Activated CD8-positive, alpha-beta memory T cell treated with anti-CD3 and anti-CD28 coated beads for 24 hours (primary cell): ENCODE results near the gene PAM.
"Not testable (repeated sequence)": the region's sequence is repeated elsewhere in the genome, so short reads cannot be mapped to it uniquely, and the experiment has no call there.

Source experiments
- DNase-seq: peaks from one replicate; pipeline ENCODE4 v3.0.0-alpha.2; 2020

The PAM gene

GRCh38 chr5:102956599-102956998 lies 201.5 kb downstream of the PAM start:
- no peak for DNase-seq

- no peak for DNase-seq
Observed at GRCh38 chr5:102957141-102957540, 202.0 kb downstream of the PAM start.

- no peak for DNase-seq
Observed at GRCh38 chr5:102958481-102959011, 203.4 kb downstream of the PAM start.

- DNase-seq, result no peak
Observed at GRCh38 chr5:102959055-102959454, 203.9 kb downstream of the PAM start.

- DNase-seq, result no peak
Observed at GRCh38 chr5:102961671-102962070, 206.6 kb downstream of the PAM start.

GRCh38 chr5:102965653-102966052 lies 210.5 kb downstream of the PAM start:
- no peak for DNase-seq

- DNase-seq, result no peak
Observed at GRCh38 chr5:102969641-102970040, 214.5 kb downstream of the PAM start.

- no peak for DNase-seq
Observed at GRCh38 chr5:102971676-102972293, 216.7 kb downstream of the PAM start.

- no peak for DNase-seq
Observed at GRCh38 chr5:102974177-102974576, 219.1 kb downstream of the PAM start.

GRCh38 chr5:102975045-102975444 lies 219.9 kb downstream of the PAM start:
- no peak for DNase-seq

GRCh38 chr5:102975457-102976182 lies 220.5 kb downstream of the PAM start:
- DNase-seq, result no peak

- no peak for DNase-seq
Observed at GRCh38 chr5:102981957-102982635, 227.0 kb downstream of the PAM start.

- DNase-seq, result no peak
Observed at GRCh38 chr5:102986074-102986473, 231.0 kb downstream of the PAM start.

- no peak for DNase-seq
Observed at GRCh38 chr5:102988459-102988858, 233.4 kb downstream of the PAM start.

GRCh38 chr5:102991802-102992201 lies 236.7 kb downstream of the PAM start:
- no peak for DNase-seq

- no peak for DNase-seq
Observed at GRCh38 chr5:102996011-102996575, 241.0 kb downstream of the PAM start.

- DNase-seq, result no peak
Observed at GRCh38 chr5:102998224-102998623, 243.1 kb downstream of the PAM start.

GRCh38 chr5:102999191-102999590 lies 244.1 kb downstream of the PAM start:
- no peak for DNase-seq

GRCh38 chr5:102999621-103000020 lies 244.5 kb downstream of the PAM start:
- DNase-seq, result not testable (repeated sequence)

GRCh38 chr5:103000089-103000488 lies 245.0 kb downstream of the PAM start:
- DNase-seq, result no peak

- DNase-seq, result no peak
Observed at GRCh38 chr5:103003872-103004271, 248.8 kb downstream of the PAM start.

- DNase-seq, result no peak
Observed at GRCh38 chr5:103005276-103005675, 250.2 kb downstream of the PAM start.

GRCh38 chr5:103006921-103007320 lies 251.8 kb downstream of the PAM start:
- DNase-seq, result no peak

GRCh38 chr5:103010168-103010567 lies 255.1 kb downstream of the PAM start:
- DNase-seq, result no peak
